ENCODE data around the gene ARHGAP21.

DNA sequence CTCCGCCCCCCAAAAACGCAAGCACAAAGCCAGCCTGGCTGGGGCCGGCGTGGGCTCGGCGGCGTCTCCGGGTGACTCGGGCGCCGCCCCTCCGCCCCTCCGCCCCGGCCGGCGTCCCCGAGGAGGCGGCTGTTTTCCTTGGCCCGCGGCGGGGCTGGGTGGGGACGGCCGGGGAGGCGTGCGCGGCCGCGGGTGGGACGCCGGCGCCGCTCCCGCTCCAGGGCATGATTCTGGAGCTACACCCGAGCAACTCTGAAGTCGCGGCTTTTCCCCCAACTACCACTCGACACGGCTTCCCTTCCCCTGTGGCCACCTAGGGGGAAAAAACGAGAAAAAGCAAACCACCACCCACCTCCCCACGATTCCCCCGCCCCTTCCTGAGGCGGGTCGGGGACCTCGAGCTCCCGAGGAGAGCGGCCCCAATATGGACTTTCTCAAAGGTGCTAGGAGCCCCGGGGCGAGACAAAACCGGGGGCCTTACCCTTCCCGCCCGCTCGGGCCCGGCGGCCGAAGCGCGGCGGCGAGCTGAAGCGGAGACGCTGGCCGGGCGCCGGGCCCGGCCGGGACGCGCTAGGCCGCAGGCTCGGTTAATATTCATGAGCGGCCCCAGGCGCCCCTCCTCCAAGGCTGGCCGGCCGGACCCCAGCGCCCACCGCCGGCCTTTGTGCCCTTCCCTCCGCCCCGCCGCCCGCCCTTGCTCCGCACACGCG lies 856 bp downstream of the ARHGAP21 start:
- TF ChIP-seq POLR2A (IDR thresholded peaks at IDR 0.05): no peak
- TF ChIP-seq, protein P1, sequence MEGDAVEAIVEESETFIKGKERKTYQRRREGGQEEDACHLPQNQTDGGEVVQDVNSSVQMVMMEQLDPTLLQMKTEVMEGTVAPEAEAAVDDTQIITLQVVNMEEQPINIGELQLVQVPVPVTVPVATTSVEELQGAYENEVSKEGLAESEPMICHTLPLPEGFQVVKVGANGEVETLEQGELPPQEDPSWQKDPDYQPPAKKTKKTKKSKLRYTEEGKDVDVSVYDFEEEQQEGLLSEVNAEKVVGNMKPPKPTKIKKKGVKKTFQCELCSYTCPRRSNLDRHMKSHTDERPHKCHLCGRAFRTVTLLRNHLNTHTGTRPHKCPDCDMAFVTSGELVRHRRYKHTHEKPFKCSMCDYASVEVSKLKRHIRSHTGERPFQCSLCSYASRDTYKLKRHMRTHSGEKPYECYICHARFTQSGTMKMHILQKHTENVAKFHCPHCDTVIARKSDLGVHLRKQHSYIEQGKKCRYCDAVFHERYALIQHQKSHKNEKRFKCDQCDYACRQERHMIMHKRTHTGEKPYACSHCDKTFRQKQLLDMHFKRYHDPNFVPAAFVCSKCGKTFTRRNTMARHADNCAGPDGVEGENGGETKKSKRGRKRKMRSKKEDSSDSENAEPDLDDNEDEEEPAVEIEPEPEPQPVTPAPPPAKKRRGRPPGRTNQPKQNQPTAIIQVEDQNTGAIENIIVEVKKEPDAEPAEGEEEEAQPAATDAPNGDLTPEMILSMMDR (IDR thresholded peaks at IDR 0.05): no peak
- peak in 3 of 4 donors; percentile 26 to 45 (median 27) for TF ChIP-seq POLR2AphosphoS5 (IDR thresholded peaks at IDR 0.05)

All from sigmoid colon (tissue), 4 donors.